K562 (cell line): ENCODE results near the gene NOL11. TPM values are rescaled to one million over a fixed set of nuclear protein-coding genes. Genes with fewer than 3 reads are reported as not detected.

Experiments used
- ATAC-seq: fragments of 200-7000 bp; cut with Tn5 transposase; 3 replicates; pipeline ENCODE4 v1.9.1; 2020; ENCODE audit warnings: moderate library complexity
- BruUV-seq: library from RNA; stranded (reverse); fragments of 400-500 nt; replicated peaks from 2 replicates; lab custom pipeline; 2021; lab: Mats Ljungman, UMichigan
- CTCF ChIA-PET: fragments of 300-600 bp; formaldehyde crosslinking; extraction: SDS; loops from one replicate; lab custom pipeline; 2021; ENCODE audit warnings: low intra/inter-chr PET ratio; lab: Yijun Ruan, JAX
- POLR2A ChIA-PET: fragments of 300-600, 350-650 bp; sonication (Branson Sonifier 250); formaldehyde crosslinking; extraction: SDS; loops from one replicate; lab custom pipeline; 2021; ENCODE audit warnings: antibody characterized with exemption, inconsistent platforms; lab: Yijun Ruan, JAX
- DNase-seq, 4 experiments: peaks; one replicate each; pipeline versions ENCODE4 v3.0.0 to v3.0.0-alpha.2; 2011 to 2018; ENCODE audit warnings: low spot score in 3 of 4, mixed read lengths in 3 of 4; ENCODE audit errors: extremely low read depth in 1 of 4
- FAIRE-seq: peaks from 2 replicates; lab custom pipeline; 2011; peaks lifted over from hg19 to GRCh38; lab: Jason Lieb, UNC
- H2AFZ ChIP-seq: 2 replicates; pipeline ENCODE4 v1.6.0; 2011; ENCODE audit warnings: low read depth, low read length, control low read depth, inconsistent platforms
- H3K27ac ChIP-seq: fragments of 200-600 bp; 3 replicates; pipeline ENCODE4 v1.8.0; 2011; ENCODE audit warnings: low read depth, mild to moderate bottlenecking, control low read depth, inconsistent platforms, low read length, moderate library complexity, mixed read lengths; ENCODE audit errors: extremely low read depth
- H3K27me3 ChIP-seq, 2 experiments: fragments of 300-600 bp in 1 of 2; 2 replicates in 1 of 2; 3 replicates in 1 of 2; pipeline versions ENCODE4 v1.6.0 to v1.8.0; 2011; ENCODE audit warnings: inconsistent platforms in 2 of 2, low read length in 2 of 2, mild to moderate bottlenecking in 1 of 2, mixed read lengths in 1 of 2, moderate library complexity in 1 of 2; ENCODE audit not compliant: control insufficient read depth in 2 of 2, insufficient read depth in 2 of 2
- H3K36me3 ChIP-seq: fragments of 300-600 bp; 3 replicates; pipeline ENCODE4 v1.8.0; 2011; ENCODE audit warnings: mild to moderate bottlenecking, low read length, inconsistent platforms; ENCODE audit not compliant: control insufficient read depth, insufficient read depth
- H3K4me1 ChIP-seq, 2 experiments: fragments of 200-600 bp in 1 of 2; replicated peaks in 1 of 2; 2 replicates in 1 of 2; 3 replicates in 1 of 2; pipeline versions ENCODE4 v1.5.1 to v1.8.0; 2011; ENCODE audit warnings: inconsistent platforms in 2 of 2, low read length in 2 of 2, mild to moderate bottlenecking in 1 of 2, mixed read lengths in 1 of 2, moderate library complexity in 1 of 2; ENCODE audit not compliant: control insufficient read depth in 2 of 2, insufficient read depth in 2 of 2
- H3K4me2 ChIP-seq: 2 replicates; pipeline ENCODE4 v1.6.1; 2011; ENCODE audit warnings: low read length, control low read depth, inconsistent platforms, mixed read lengths; ENCODE audit not compliant: insufficient read depth
- H3K4me3 ChIP-seq: fragments of 200-600 bp; sonication (generic), shearing (Covaris generic); 2 replicates; pipeline ENCODE4 v1.5.1; 2016; ENCODE audit warnings: control low read depth, inconsistent platforms
- H3K79me2 ChIP-seq: fragments of 200-600 bp; 3 replicates; pipeline ENCODE4 v1.8.0; 2011; ENCODE audit warnings: low read length, inconsistent platforms; ENCODE audit not compliant: control insufficient read depth, insufficient read depth
- H3K9ac ChIP-seq, 2 experiments: 2 replicates each; pipeline versions ENCODE4 v1.6.0 to v1.6.1; 2011; ENCODE audit warnings: low read depth in 2 of 2, low read length in 2 of 2, control low read depth in 1 of 2, inconsistent platforms in 1 of 2, mild to moderate bottlenecking in 1 of 2, mixed read lengths in 1 of 2; ENCODE audit not compliant: insufficient read depth in 1 of 2
- H3K9me1 ChIP-seq: one replicate; pipeline ENCODE4 v1.6.0; 2011; ENCODE audit warnings: inconsistent platforms, mild to moderate bottlenecking, low read length, moderate library complexity; ENCODE audit not compliant: control insufficient read depth, insufficient read depth
- H3K9me3 ChIP-seq: replicated peaks from 2 replicates; pipeline ENCODE4 v1.5.1; 2011; ENCODE audit warnings: low read depth, low read length, inconsistent platforms; ENCODE audit not compliant: control insufficient read depth, insufficient read depth
- H4K20me1 ChIP-seq: replicated peaks from 2 replicates; pipeline ENCODE4 v1.6.1; 2011; ENCODE audit warnings: low read length, inconsistent platforms, mixed read lengths; ENCODE audit not compliant: control insufficient read depth, insufficient read depth
- DLX4 ChIP-seq: fragments of 250-450 bp; sonication (Bioruptor Pico); IDR thresholded peaks from 2 replicates; pipeline ENCODE4 v1.6.1; 2021; ENCODE audit warnings: mild to moderate bottlenecking
- EGR1 ChIP-seq: fragments of 450-650 bp; conservative IDR thresholded peaks from 2 replicates; pipeline ENCODE4 v1.6.1; 2017; ENCODE audit warnings: mild to moderate bottlenecking
- FOXK2 ChIP-seq, 2 experiments: fragments of 450-650 bp; IDR thresholded peaks in 1 of 2; conservative IDR thresholded peaks in 1 of 2; 2 replicates each; pipeline ENCODE4 v1.6.1; 2016; ENCODE audit warnings: low read depth in 2 of 2, mild to moderate bottlenecking in 1 of 2
- MEF2D ChIP-seq: conservative IDR thresholded peaks from 2 replicates; pipeline ENCODE4 v1.6.1; 2016; ENCODE audit warnings: low read depth, missing genetic modification characterization, missing compliant biosample characterization
- NR4A1 ChIP-seq, 2 experiments: fragments of 250-450 bp in 1 of 2; fragments of 450-650 bp in 1 of 2; sonication (Bioruptor Pico) in 1 of 2; IDR thresholded peaks; 2 replicates each; pipeline versions ENCODE4 v1.4.0 to v1.6.1; 2016 to 2020; ENCODE audit warnings: mild to moderate bottlenecking in 2 of 2, missing compliant biosample characterization in 1 of 2, missing genetic modification characterization in 1 of 2, moderate library complexity in 1 of 2
- RFX1 ChIP-seq: fragments of 450-650 bp; IDR thresholded peaks from 2 replicates; pipeline ENCODE4 v1.6.1; 2016; ENCODE audit warnings: mild to moderate bottlenecking, moderate library complexity
- SRSF1 ChIP-seq: fragments of 200-400 bp; formaldehyde crosslinking; IDR thresholded peaks from 2 replicates; pipeline ENCODE4 v1.6.1; 2017; ENCODE audit warnings: mild to moderate bottlenecking, low read depth, low read length, moderate library complexity
- TBL1XR1 ChIP-seq, 2 experiments: IDR thresholded peaks; 2 replicates each; pipeline ENCODE4 v1.6.1; 2012; ENCODE audit warnings: improper control_type of control experiment in 2 of 2, low read length in 2 of 2, mild to moderate bottlenecking in 1 of 2
- TEAD1 ChIP-seq, 2 experiments: fragments of 450-650 bp in 1 of 2; sonication (generic) in 1 of 2; formaldehyde crosslinking; IDR thresholded peaks; 2 replicates each; pipeline versions ENCODE4 v1.4.0 to v1.8.0; 2020 to 2022; ENCODE audit warnings: mild to moderate bottlenecking in 2 of 2, missing genetic modification reagents in 1 of 2
- TFE3 ChIP-seq: fragments of 450-650 bp; formaldehyde crosslinking; IDR thresholded peaks from 2 replicates; pipeline ENCODE4 v1.4.0; 2020; ENCODE audit warnings: mild to moderate bottlenecking, mixed read lengths
- ZNF239 ChIP-seq: fragments of 250-450 bp; sonication (Bioruptor Pico); IDR thresholded peaks from 2 replicates; pipeline ENCODE4 v1.4.0; 2020; ENCODE audit warnings: mild to moderate bottlenecking
- ZNF696 ChIP-seq: fragments of 250-450 bp; sonication (Bioruptor Pico); conservative IDR thresholded peaks from 2 replicates; pipeline ENCODE4 v1.4.0; 2020; ENCODE audit warnings: mild to moderate bottlenecking, moderate library complexity
- WGBS: fragments of 100-300 bp; shearing (Covaris generic); methylation state at CpG from one replicate; pipeline ENCODE4 v1.1.6; 2016; ENCODE audit warnings: low coverage, mixed read lengths; ENCODE audit not compliant: insufficient coverage; ENCODE audit errors: missing lambda C conversion rate; 5-methylcytosine and 5-hydroxymethylcytosine counted together
- in situ Hi-C: fragments of 300-500 bp; cut with MboI; formaldehyde crosslinking; loops from 4 replicates; pipeline ENCODE4 v1.15.0; 2018; ENCODE audit warnings: inconsistent platforms, mixed read lengths
- intact Hi-C: fragments of 100-400 bp; cut with micrococcal nuclease; formaldehyde crosslinking; loops from 2 replicates; pipeline ENCODE4 v1.14.2; 2022
- polyA plus RNA-seq, 8 experiments: library from polyadenylated mRNA; depleted of rRNA in 4 of 8; stranded (reverse) in 5 of 8; unstranded in 3 of 8; fragments of >200 nt; fragmentation: Nextera tagmentation in 2 of 8; fragmentation: Illumina TruSeq in 1 of 8; extraction: Ambion mirVana in 2 of 8; extraction: Trizol in 1 of 8; gene quantifications; 2 replicates each; pipeline versions ENCODE4 v1.2.1 to v1.2.3, GENCODE V29; 2011 to 2014; ENCODE audit warnings: inconsistent platforms in 1 of 8, missing spikeins in 1 of 8
- total RNA-seq, 7 experiments: library from RNA; depleted of rRNA in 6 of 7; stranded (reverse); fragments of >200 nt in 6 of 7; fragmentation: Illumina TruSeq in 2 of 7; extraction: Trizol in 2 of 7; gene quantifications; 2 replicates each; pipeline versions ENCODE4 v1.2.1 to v1.2.3, GENCODE V29; 2011 to 2021; ENCODE audit warnings: low replicate concordance in 1 of 7
- TF ChIP-seq, protein P1 (sequence below): fragments of 450-650 bp; conservative IDR thresholded peaks from 2 replicates; pipeline ENCODE4 v1.6.1; 2016; ENCODE audit warnings: missing genetic modification characterization, low read depth, mild to moderate bottlenecking, control low read depth, missing compliant biosample characterization
- TF ChIP-seq, protein P2 (sequence below): fragments of 450-650 bp; IDR thresholded peaks from 2 replicates; pipeline ENCODE4 v1.6.1; 2017; ENCODE audit warnings: antibody characterized with exemption

NOL11 gene
- total and polyA plus RNA-seq, 9 of the 15 experiments (the other 6 are each of a cell fraction or from before 2014, with no cell fraction given), result 61.1 to 175 (median 121) TPM

GRCh38 chr17:67675481-67675880 is 42.3 kb upstream of the NOL11 start:
- Histone ChIP-seq H3K27me3 (peaks cover 34 to 39% of the 10 kb centered on the region in 2 experiments), H4K20me1 (0 out of 2 replicates have a peak, but pooled peaks cover 5% of the 10 kb centered on the region), H2AFZ (no peak overlapping the region), H3K79me2 (no peaks in the 10 kb centered on the region), H3K9ac (no peak overlapping the region), H3K4me1 (peaks cover 0 to 4% of the 10 kb centered on the region in 2 experiments; a peak in 1 of 5 replicates), H3K27ac (no peak overlapping the region), H3K4me3 (no peak overlapping the region), H3K9me3 (no peaks in the 10 kb centered on the region), H3K36me3 (no peaks in the 10 kb centered on the region), H3K9me1 (no peaks in the 10 kb centered on the region), H3K4me2 (no peak overlapping the region)
- WGBS, result 0% methylated on average over 4 of the region's 4 CpGs
- DNase-seq, result no peak
- no peak for ATAC-seq
- ChIA-PET POLR2A (no interaction called here), CTCF (no interaction called here)
- in situ Hi-C loops, result loop anchor here (25.0 kb wide), 1 partner anchor 288 kb away; the partner anchor contains the start of gene PITPNC1
- no peak for FAIRE-seq
- BruUV-seq, result no TSS peak
- intact Hi-C loops, result no loop called here
- TF ChIP-seq DLX4, result no peak
- TF ChIP-seq FOXK2 (conservative IDR thresholded peaks at IDR 0.05 in 1 of 2, IDR thresholded peaks at IDR 0.05 in 1 of 2; ENCODE audit: low read depth in 2 of 2), result no peak
- TF ChIP-seq ZNF239 (CRISPR knock-in tag), result no peak
- TF ChIP-seq NR4A1 (CRISPR knock-in tag; IDR thresholded peaks at IDR 0.05), result no peak
- no peak for TF ChIP-seq NR4A1 (tag; IDR thresholded peaks at IDR 0.05)
- no peak for TF ChIP-seq TFE3 (CRISPR knock-in tag)
- no peak for TF ChIP-seq MEF2D
- TF ChIP-seq SRSF1, result no peak
- TF ChIP-seq, protein P1, sequence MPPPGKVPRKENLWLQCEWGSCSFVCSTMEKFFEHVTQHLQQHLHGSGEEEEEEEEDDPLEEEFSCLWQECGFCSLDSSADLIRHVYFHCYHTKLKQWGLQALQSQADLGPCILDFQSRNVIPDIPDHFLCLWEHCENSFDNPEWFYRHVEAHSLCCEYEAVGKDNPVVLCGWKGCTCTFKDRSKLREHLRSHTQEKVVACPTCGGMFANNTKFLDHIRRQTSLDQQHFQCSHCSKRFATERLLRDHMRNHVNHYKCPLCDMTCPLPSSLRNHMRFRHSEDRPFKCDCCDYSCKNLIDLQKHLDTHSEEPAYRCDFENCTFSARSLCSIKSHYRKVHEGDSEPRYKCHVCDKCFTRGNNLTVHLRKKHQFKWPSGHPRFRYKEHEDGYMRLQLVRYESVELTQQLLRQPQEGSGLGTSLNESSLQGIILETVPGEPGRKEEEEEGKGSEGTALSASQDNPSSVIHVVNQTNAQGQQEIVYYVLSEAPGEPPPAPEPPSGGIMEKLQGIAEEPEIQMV, result no peak
- TF ChIP-seq RFX1, result no peak
- TF ChIP-seq ZNF696 (CRISPR knock-in tag), result no peak
- TF ChIP-seq, protein P2, sequence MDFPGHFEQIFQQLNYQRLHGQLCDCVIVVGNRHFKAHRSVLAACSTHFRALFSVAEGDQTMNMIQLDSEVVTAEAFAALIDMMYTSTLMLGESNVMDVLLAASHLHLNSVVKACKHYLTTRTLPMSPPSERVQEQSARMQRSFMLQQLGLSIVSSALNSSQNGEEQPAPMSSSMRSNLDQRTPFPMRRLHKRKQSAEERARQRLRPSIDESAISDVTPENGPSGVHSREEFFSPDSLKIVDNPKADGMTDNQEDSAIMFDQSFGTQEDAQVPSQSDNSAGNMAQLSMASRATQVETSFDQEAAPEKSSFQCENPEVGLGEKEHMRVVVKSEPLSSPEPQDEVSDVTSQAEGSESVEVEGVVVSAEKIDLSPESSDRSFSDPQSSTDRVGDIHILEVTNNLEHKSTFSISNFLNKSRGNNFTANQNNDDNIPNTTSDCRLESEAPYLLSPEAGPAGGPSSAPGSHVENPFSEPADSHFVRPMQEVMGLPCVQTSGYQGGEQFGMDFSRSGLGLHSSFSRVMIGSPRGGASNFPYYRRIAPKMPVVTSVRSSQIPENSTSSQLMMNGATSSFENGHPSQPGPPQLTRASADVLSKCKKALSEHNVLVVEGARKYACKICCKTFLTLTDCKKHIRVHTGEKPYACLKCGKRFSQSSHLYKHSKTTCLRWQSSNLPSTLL, result no peak
- TF ChIP-seq EGR1, result no peak
- no peak for TF ChIP-seq TEAD1 (CRISPR knock-in tag; IDR thresholded peaks at IDR 0.05)
- no peak for TF ChIP-seq TBL1XR1 (IDR thresholded peaks at IDR 0.05; ENCODE audit: low read length in 2 of 2)
